Body of pancreas (tissue), 4 donors: ENCODE data around the gene FILIP1L.

ENCODE experiments used
- POLR2A ChIP-seq, 3 donors: fragments of 450-650 bp; IDR thresholded peaks; one replicate each; pipeline ENCODE4 v1.6.1; 2016; ENCODE audit warnings: antibody characterized with exemption in 3 of 3, mild to moderate bottlenecking in 2 of 3
- TF ChIP-seq, protein P1 (sequence below), 7 experiments: fragments of 450-650 bp in 4 of 7; fragments of 200-600 bp in 3 of 7; sonication (generic) in 3 of 7; IDR thresholded peaks; one replicate each; pipeline ENCODE4 v1.5.1; 2016 to 2019; ENCODE audit warnings: antibody characterized with exemption in 7 of 7

DNA sequence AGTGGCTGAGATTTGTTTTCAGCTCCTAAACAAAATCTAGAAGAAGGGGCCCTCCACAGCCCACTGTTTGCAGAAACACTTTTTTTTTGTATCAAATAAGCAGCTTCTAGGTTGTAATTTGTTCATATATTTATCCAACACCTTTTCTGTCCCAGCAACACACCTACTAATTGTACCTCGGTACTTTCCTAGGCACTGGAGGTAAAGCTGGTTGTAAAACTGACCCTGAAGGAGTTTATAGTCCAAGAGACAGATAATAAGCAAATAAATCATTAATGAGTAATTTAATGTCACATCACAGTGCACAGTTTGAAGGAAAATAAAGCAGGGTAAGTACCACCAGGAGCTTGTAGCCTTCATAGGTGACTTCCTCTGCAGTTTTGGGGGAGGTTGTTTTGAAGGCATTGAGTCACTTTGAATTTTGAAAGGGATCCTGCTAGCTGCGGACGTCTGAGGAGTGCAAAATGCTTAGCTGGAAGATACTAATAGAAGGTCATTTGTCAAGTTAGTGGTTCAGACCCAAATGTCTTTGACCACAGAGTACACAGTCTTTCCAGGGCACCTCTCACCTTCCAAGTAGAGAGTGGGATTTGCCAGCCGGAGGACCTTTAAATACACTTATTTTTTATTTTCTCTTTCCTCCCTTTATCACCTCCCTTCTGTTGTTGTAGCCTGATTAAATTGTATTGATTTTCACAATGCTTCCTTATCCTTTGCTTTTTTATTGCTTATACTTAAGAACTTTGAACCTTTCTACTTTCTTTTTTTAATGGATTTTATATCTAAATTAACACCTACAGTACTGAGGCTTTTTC is 242.9 kb downstream of the FILIP1L start:
- TF ChIP-seq, protein P1, sequence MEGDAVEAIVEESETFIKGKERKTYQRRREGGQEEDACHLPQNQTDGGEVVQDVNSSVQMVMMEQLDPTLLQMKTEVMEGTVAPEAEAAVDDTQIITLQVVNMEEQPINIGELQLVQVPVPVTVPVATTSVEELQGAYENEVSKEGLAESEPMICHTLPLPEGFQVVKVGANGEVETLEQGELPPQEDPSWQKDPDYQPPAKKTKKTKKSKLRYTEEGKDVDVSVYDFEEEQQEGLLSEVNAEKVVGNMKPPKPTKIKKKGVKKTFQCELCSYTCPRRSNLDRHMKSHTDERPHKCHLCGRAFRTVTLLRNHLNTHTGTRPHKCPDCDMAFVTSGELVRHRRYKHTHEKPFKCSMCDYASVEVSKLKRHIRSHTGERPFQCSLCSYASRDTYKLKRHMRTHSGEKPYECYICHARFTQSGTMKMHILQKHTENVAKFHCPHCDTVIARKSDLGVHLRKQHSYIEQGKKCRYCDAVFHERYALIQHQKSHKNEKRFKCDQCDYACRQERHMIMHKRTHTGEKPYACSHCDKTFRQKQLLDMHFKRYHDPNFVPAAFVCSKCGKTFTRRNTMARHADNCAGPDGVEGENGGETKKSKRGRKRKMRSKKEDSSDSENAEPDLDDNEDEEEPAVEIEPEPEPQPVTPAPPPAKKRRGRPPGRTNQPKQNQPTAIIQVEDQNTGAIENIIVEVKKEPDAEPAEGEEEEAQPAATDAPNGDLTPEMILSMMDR (IDR thresholded peaks at IDR 0.05): no peak
- no peak for TF ChIP-seq POLR2A (IDR thresholded peaks at IDR 0.05)
